ENCODE measurements around the gene IQCK. TPM values are rescaled to one million over a fixed set of nuclear protein-coding genes. Genes with fewer than 3 reads are reported as not detected.

Gene IQCK
- total RNA-seq, 4 donors from 2014 or later: 49.7 to 103 (median 94.2) TPM

GRCh38 chr16:19856120-19856519, 138.0 kb downstream of the IQCK start:
- Histone ChIP-seq H3K4me3 (replicated peaks in 1 of 3) (no peak overlapping the region), H3K27me3 (no peaks in the 10 kb centered on the region), H3K4me1 (peaks cover 6 to 8% of the 10 kb centered on the region in 2 donors), H3K9me3 (no peaks in the 10 kb centered on the region), H3K27ac (no peak overlapping the region), H3K36me3 (peaks cover 0 to 6% of the 10 kb centered on the region in 2 donors)
- no peak for DNase-seq
- intact Hi-C loops (cut with DNase I): no loop called here
- 92 to 93% methylated on average over 10 of the region's 10 CpGs for WGBS, 2 donors
- no peak for TF ChIP-seq POLR2A (IDR thresholded peaks at IDR 0.05)
- no peak for TF ChIP-seq CTCF (IDR thresholded peaks at IDR 0.05)

GRCh38 chr16:19857593-19858339, 139.7 kb downstream of the IQCK start:
- intact Hi-C loops (cut with DNase I): no loop called here
- Histone ChIP-seq H3K4me3 (replicated peaks in 1 of 3) (no peak overlapping the region), H3K27me3 (no peaks in the 10 kb centered on the region), H3K9me3 (no peaks in the 10 kb centered on the region), H3K27ac (no peak overlapping the region), H3K36me3 (peaks cover 0 to 6% of the 10 kb centered on the region in 2 donors), H3K4me1 (peaks cover 15 to 25% of the 10 kb centered on the region in 2 donors)
- no peak for DNase-seq
- 74 to 83% methylated on average over 16 of the region's 16 CpGs for WGBS, 2 donors
- TF ChIP-seq POLR2A (IDR thresholded peaks at IDR 0.05) (no peak), CTCF (IDR thresholded peaks at IDR 0.05) (no peak)

GRCh38 chr16:19858340-19859018, 140.4 kb downstream of the IQCK start:
- H3K4me1 ChIP-seq: peaks cover 15 to 30% of the 10 kb centered on the region in 2 donors
- intact Hi-C loops (cut with DNase I): no loop called here
- peaks cover 0 to 6% of the 10 kb centered on the region in 2 donors for H3K36me3 ChIP-seq
- H3K9me3 ChIP-seq: no peaks in the 10 kb centered on the region
- no peak overlapping the region for H3K27ac ChIP-seq
- no peaks in the 10 kb centered on the region for H3K27me3 ChIP-seq
- no peak for DNase-seq
- 87 to 92% methylated on average over 22 of the region's 22 CpGs for WGBS, 2 donors
- TF ChIP-seq POLR2A (IDR thresholded peaks at IDR 0.05) (no peak), CTCF (IDR thresholded peaks at IDR 0.05) (no peak)
- no peak overlapping the region for H3K4me3 ChIP-seq (replicated peaks in 1 of 3)

- intact Hi-C loops (cut with DNase I): no loop called here
- no peak overlapping the region for H3K4me3 ChIP-seq (replicated peaks in 1 of 3)
- no peaks in the 10 kb centered on the region for H3K9me3 ChIP-seq
- DNase-seq: no peak
- peaks cover 15 to 30% of the 10 kb centered on the region in 2 donors for H3K4me1 ChIP-seq
- no peaks in the 10 kb centered on the region for H3K27me3 ChIP-seq
- H3K36me3 ChIP-seq: peaks cover 0 to 6% of the 10 kb centered on the region in 2 donors
- 89 to 95% methylated on average over 9 of the region's 9 CpGs for WGBS, 2 donors
- peak overlapping the region in 1 of 3 donors; percentile 81 for H3K27ac ChIP-seq
- no peak for TF ChIP-seq CTCF (IDR thresholded peaks at IDR 0.05)
Observed at GRCh38 chr16:19859166-19859565, 141.1 kb downstream of the IQCK start.

GRCh38 chr16:19859603-19860002, 141.5 kb downstream of the IQCK start:
- no peak for DNase-seq
- Histone ChIP-seq H3K4me3 (replicated peaks in 1 of 3) (no peak overlapping the region), H3K27me3 (no peaks in the 10 kb centered on the region), H3K27ac (peak overlapping the region; percentile 81 to 82 (median 81)), H3K36me3 (peaks cover 0 to 6% of the 10 kb centered on the region in 2 donors), H3K9me3 (no peaks in the 10 kb centered on the region), H3K4me1 (peaks cover 15 to 30% of the 10 kb centered on the region in 2 donors)
- intact Hi-C loops (cut with DNase I): no loop called here
- no peak for TF ChIP-seq POLR2A (IDR thresholded peaks at IDR 0.05)
- TF ChIP-seq CTCF (IDR thresholded peaks at IDR 0.05): no peak
- WGBS, 2 donors: 91 to 92% methylated on average over 4 of the region's 4 CpGs

All from thyroid gland (tissue), 4 donors.